ENCODE results near the gene SNX9.
"Not testable (repeated sequence)": the region's sequence is repeated elsewhere in the genome, so short reads cannot be mapped to it uniquely, and the experiment has no call there.

The SNX9 gene

DNA sequence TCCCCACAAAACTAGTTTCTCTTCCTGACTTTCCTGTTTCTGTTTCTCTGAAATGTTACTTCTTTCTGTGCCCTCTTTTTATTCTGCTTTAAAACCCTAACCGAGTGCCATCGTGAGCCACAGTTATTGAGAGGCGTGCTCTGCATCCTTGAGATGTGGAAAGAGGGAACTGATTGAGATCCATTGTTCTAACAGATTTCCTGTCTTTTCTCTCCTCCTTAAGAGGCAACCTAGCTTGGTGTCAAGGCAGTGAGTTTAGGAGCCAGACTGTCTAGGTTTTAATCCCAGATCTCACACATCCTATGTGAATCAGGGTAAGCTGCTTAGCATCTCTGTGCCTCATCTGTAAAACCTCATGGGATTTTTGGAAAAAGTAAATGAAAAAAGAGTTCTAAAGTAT, 57.5 kb downstream of the SNX9 start:
- in situ Hi-C loops (cut with HindIII; ENCODE audit: low sequenced_read_pairs), result no loop called here

DNA sequence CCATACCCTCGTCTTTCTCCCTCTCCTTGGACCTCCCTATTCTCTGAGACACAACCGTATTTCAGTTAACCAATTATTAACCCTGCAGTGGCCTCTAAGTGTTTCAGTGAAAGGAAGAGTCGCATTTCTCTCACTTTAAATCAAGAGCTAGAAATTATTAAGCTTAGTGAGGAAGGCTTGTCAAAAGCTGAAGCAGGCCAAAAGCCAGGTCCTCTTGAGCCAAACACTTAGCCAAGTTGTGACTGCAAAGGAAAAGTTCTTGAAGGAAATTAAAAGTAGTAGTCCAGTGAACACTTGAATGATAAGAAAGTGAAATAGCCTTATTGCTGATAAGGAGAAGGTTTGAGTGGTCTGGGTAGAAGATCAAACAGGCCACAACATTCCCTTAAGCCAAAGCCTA, 58.3 kb downstream of the SNX9 start:
- in situ Hi-C loops (cut with HindIII; ENCODE audit: low sequenced_read_pairs), result no loop called here

DNA sequence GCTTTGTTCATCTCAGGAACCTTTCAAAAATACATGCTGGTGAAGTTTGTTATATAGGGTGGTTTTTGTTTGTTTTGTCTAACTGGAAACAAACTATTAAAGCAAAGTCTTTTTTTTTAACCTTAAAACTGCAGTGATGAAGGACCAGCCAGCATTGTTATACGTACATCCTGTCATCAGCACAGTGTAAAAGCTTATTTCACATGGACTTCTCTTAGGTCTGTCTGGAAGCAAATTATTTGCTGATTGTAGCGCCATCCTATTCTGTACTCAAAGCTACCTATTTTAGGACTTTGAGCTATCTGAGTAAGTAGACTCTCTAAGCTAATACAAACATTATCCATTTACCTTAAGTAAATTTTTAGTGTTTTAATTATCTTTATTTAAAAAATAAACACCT, 61.7 kb downstream of the SNX9 start:
- in situ Hi-C loops (cut with HindIII; ENCODE audit: low sequenced_read_pairs), result no loop called here

DNA sequence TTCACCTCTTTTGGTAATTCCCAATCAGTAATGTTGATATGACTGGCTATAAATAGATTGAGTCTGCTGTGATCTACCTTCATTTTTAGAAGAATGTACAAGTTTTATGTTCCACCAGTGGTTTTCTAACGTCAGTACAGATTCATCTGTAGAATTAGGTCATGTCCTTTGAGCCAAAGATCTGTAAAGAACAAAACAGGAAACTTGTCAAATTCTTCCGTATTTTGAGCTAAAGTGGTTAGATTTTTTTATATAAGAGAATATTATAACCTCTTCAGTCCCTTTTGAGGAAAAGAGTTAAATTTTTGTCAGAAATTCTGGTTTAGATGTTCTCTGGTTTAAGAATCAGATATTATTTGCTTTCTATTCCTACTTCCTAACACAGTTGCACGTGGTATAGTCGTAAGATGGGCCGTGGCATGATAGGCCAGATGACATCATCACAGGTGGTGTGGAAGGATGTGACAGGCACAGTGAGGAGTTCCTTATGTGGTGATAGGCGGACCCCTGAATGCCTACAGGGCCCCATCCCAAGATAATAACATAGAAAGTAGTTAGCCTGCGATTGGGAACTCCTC, 62.3 kb downstream of the SNX9 start:
- in situ Hi-C loops (cut with HindIII; ENCODE audit: low sequenced_read_pairs), result no loop called here

DNA sequence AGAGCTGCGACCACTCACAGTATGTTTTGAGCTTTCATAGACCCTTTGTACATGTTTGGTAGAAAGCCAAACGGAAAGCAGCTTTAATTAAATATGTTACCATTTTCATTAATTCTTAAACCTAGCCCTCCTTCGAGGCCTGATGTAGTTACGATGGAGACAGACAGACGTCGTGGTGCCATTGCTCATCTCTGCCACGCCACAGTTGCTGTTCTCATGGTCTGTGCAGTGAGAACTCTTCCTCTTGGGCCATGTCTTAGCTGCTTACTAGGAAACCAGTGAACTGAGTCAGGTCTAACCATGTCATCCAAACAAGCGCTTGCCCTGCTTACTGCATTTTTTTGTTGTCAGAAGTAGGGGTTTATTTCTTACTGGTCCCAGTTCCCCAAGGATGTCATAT, 62.8 kb downstream of the SNX9 start:
- in situ Hi-C loops (cut with HindIII; ENCODE audit: low sequenced_read_pairs), result no loop called here

DNA sequence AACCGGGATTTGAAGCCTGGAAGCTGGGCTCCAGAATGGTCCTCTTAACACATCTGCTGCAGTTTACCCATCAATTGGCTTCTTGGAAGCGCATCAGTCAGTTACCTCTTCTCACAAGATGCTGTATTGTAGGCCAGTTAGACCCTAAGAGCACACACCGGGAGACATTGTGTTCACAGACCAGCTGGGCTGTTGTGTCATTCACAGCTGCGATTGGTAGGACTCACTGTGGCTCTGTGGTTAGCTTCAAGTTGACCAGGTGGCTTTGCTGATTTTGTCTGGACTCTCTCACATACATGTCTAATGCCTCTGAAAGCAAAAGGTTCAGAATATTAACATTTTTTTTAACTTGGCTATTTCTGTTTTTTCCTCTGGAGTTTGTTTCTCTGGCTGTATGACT, 64.8 kb downstream of the SNX9 start:
- in situ Hi-C loops (cut with HindIII; ENCODE audit: low sequenced_read_pairs), result no loop called here

DNA sequence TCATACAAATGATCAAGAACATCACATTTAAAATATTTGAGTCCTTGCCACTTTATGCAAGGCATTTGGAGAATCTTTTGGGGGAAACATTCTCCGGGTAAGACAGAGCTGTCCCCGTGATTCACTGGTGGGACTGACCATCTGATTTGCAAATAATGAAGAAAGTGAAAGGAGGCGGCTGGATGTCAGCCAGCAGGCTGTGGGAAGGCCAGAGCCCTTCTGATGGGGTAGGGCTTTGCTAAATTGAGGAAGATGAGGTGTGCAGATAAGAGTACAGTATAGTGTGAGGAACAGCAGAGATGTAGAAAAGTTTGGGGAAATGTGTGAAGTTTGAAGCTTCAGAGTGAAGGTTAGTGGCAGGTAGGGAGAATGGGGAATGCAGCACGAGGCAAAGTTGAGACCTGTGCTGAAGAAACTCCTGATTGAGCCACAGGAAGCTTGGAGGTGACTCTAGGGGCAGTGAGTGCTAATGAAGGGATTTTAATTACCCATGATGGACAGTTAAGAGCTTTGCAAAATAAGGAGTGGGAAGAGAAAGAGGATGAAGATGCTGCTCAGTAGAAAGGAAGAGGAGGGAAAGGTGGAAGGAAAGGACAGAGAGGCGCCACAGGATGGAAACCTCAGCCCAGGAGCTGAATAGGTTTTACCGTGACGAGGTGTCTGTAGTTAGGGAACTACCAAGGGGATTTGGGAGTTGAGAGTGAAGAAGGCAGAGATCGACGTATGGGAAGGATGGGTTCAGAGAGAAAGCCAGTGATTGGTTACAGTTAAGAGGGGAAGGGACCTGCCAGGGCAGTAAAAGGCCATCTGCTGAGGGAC, 68.7 kb downstream of the SNX9 start:
- in situ Hi-C loops (cut with HindIII; ENCODE audit: low sequenced_read_pairs), result no loop called here

DNA sequence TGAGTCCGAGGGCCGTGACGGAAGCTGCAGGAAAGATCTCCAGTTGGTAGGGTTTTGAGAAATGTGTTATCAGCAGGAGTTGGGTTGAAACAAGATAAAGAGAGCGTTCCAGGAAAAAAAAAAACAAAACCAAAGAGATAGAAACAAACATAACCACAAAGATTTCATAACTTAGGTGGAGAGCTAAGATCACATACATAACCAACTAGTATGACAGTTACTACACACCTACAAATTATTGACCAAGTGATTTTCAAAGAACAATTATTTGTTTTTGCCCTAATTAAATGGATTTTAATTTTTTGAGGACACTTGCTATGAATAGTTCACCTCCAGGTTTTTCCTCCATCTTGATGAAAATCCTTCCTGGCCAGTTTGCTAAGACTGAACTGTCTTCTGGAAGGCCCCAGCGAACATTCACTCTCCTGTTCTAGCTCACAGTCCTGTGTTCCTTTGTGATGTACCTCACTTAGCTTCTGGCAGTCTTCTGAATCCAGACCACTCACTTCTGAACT, 69.4 kb downstream of the SNX9 start:
- in situ Hi-C loops (cut with HindIII; ENCODE audit: low sequenced_read_pairs), result no loop called here

DNA sequence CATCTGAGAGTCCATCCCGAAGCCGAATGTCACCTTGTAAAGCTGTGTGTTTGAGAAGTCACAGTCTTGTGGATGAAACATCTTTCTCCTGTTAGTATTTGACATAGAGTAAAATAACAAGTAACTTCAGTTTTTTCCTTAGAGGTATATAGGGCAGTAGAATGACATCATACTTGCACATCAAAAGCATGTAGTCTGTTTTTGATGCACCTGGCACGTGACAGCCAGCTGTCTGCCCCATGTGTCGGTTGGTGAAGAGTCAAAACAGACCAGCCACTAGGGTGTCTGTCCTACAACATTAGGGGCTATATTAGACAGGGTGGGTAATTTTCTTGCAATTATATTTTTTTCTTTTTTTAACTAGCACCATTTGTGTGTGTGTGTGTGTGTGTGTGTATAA, 70.2 kb downstream of the SNX9 start:
- in situ Hi-C loops (cut with HindIII; ENCODE audit: low sequenced_read_pairs), result no loop called here

DNA sequence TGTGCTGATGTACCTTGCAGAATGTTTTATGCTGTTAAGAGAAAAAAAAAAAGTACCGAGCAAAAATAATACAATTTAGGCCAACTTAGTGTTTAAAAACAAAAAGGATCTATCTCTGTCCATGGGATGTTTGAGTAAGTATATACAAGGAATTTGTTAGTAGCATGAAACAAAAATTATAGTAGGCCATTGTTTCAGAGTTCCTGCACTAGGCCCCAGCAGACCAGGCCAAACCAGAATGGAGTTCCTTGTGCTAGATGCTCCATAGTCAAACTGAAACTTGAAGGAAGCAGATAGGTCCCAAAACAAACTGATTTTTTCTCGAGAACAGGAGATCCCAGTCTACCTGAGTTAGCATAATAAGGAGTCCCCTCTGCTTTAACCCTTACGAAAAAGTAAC, 72.5 kb downstream of the SNX9 start:
- in situ Hi-C loops (cut with HindIII; ENCODE audit: low sequenced_read_pairs), result no loop called here

DNA sequence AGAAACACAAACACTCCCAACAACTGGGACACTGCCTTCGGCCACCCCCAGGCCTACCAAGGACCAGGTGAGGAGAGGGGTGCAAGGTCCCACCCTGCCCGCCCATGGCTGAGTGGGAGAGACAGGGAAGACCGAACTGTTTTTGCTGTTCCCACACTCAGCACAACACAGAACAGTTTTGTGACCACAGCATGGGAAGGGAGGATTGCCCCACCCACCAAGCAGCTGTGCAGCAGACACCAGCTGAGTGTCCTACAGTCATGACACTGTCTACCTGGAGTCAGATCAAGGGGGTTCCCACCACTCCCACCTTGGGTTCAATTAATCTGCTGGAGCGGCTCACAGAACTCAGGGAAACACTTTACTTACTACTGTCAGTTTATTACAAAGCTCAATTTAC, 73.9 kb downstream of the SNX9 start:
- in situ Hi-C loops (cut with HindIII; ENCODE audit: low sequenced_read_pairs), result no loop called here

DNA sequence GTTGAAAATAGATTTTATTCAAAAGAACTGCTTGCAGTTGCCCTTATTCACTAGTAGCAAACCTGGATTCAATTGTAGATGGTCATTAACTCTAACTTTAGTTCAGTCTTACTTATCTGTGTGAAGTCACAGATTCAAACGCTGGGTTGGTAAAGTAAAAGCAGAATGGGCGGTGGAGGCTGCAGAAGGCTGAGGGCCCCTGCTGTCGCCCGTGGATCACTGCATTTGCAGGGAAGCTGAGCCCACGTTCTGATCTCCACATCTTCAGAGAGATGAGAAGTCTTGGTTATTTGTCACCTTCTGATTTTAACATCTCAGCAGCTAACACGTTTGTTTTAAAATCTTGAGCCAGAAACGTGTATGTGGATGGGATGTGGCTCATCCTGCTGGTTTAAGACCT, 75.1 kb downstream of the SNX9 start:
- in situ Hi-C loops (cut with HindIII; ENCODE audit: low sequenced_read_pairs), result no loop called here

DNA sequence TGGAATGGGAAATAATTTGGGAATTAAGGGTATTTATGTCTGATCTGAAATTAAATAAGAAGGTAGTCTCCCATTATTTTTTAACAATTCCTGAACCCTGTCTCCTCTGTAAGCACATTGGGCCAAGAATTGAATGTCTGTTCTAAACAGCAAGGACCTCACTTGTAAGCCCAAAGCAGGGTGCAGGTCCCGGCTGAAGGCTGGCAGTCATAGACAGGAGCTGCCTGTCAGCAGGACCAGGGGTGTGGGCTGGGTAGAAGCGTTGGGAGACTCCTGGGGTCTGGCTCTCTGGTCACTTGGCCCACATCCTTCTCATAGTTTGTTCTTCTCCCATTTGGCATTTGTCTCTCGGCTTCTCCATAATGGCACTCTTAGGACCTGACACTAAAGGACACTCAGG, 75.6 kb downstream of the SNX9 start:
- in situ Hi-C loops (cut with HindIII; ENCODE audit: low sequenced_read_pairs), result no loop called here

DNA sequence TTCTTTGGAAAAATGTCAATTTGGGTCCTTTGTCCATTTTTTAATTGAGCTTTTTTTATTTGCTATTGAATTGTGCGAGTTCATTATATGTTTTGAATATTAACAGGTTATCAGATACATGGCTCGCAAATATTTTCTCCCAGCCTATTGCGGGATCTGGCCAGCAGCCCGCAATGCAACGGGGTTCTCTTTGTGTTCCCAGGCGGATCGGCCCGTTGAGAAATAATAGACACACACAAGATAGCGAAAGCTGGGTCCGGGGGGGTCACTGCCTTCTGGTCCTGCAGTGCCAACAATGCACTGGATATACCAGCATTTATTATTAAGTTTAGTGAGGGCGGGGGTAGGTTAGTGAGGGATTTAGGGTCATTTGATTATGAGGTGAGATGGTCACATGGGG, 77.2 kb downstream of the SNX9 start:
- in situ Hi-C loops (cut with HindIII; ENCODE audit: low sequenced_read_pairs), result not testable (repeated sequence)

DNA sequence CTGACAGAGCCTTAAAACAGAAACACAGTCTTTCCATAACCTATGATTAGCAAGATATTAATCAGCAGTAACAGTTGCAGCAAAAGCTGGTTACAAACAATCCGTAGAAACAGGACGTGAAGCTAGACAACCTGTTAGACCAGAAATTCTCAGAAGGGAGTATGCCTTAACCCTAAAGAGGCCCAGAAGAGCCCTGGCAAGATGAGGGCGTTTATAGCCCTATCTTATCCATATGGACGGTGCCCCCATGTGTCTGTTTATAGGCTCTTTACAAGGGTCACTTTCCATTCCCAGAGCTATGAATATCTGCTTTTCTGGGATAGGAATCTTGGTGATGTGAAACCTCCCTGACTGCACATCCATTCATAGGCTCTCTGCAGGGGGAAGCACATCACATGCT, 77.7 kb downstream of the SNX9 start:
- in situ Hi-C loops (cut with HindIII; ENCODE audit: low sequenced_read_pairs), result not testable (repeated sequence)

DNA sequence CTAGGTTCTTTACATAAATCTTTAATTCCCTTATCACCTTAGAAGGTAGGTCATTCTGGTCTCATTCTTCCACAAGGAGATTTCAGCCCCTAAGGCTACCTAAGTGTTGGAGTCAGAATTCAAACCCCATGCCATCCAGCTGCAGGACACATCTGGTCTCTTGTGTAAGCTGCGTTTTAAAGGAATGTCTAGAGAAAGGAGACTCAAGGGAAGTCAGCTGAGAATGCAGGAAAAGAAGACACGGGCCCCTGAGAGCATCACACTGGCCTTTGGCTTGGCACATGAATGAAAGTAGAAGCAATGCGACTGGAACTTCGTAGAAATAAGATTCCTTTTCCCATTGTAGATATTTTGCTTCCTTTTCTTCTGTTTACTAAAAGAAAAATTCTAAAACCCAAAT, 82.0 kb downstream of the SNX9 start:
- in situ Hi-C loops (cut with HindIII; ENCODE audit: low sequenced_read_pairs), result no loop called here

DNA sequence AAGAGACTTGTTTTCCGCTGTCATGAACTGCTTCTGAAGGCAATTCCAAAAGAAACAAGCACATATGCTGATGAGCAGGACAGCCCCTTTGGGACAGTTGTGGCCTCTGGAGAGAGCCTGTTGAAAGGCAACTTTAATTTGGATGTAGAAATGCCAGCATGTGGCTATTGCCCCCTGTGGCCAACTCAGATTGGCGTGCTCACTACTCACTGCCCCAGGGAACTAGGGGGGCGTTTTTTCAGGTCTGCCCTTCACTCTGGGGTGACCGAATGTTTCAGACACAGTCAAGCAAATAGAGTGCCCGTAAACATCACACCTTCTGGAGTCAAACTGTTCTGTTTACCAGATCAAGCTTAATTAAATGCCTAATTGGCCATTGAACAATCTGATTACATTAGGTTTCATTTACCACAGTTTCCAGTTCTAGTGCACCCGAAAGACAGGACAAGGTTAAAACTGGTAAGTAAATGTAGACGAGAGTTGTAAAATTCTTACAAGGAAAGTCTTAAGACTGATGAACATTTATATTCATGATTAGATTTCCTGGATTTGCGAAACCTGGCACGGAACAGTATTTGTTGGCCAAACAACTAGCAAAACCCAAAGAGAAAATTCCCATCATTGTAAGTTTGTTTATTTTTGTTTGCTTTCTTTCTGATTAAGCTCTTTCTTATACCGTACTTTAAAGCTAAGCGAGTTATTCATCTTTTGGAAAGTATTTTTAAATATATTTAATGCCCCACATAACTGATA, 82.7 kb downstream of the SNX9 start:
- in situ Hi-C loops (cut with HindIII; ENCODE audit: low sequenced_read_pairs), result no loop called here

DNA sequence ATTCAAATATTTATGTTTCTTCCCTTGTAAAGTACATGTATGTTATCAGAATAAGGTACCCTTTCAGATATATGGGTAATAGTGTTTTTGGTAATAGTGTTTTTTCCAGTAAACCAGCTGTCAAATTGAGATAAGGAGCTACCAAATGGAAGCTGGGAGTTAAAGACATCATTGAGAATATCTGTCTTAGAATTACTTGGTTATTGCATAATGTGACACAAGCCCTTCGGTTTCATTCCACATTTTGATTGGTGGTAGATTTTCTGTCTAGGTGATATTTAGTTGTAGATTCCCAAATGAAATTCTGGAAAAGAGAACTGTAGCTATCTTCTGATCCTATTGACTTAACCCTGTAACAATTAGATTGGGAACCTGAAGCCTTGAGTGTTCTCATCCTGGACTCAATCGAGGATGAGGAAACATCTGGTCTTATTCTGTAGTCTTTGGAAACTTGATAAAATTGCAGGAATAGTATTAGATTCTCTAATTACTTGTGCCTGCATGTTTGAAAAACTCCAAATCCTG, 83.6 kb downstream of the SNX9 start:
- in situ Hi-C loops (cut with HindIII; ENCODE audit: low sequenced_read_pairs), result no loop called here

DNA sequence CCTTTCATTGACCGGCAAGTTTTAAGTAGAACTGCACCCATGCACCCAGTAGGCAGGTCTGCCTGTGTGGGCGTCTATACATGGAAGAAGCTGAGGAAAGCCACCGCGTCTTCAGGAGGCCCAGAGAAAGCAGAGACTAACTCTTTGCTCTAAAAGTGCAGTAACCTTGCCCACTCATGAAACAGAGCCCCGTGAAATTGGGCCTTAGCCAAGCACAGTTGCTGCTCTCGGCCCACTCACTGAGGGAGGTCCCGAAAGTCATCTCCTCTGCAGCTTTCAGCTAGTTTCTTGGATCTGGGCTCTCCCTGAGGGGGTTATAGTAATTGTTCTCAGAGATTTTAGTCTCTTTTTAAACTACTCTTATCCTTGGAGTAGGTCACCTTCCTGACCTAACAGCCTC, 84.6 kb downstream of the SNX9 start:
- in situ Hi-C loops (cut with HindIII; ENCODE audit: low sequenced_read_pairs), result no loop called here

DNA sequence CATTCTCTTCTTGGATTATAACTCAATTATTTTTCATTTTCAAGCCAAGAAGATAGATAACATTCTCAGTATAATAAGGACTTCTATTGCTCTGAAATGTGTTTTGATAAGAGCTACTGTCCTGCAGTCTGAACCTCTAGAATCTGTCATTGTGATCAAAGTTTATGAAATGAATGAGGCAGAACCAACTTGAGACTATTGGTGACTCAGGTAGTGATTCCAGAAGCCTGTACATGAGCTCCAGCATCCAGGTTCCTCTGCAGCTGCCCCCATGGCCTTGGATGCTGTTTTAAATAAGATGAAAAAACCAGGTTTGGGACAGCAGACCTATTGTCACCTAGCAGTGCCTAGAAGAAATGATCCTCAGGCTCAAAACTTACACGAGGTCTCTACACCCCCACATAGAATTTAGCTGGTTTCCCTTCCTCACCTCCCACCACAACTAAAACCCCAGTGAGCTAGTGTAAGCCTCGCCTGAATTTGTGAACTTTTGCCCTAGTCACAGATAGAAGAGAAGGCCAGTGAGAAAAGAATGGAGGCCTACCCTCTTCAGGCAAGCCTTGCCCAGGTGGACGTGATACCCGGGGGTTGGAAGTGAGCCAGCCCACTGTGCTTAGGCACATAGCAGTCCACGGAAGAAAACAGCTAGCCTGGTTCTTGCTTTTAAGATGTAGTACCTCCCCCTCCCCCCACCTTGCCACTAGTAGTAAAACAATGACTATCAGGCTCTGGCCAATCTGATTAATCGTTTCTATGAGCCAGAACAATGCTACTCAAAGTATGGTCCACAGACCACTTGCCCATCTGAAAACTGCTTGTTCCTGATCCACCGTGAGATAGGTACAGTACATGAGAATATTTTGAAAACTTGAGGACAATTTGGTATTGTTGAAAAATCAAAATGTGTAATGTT, 85.6 kb downstream of the SNX9 start:
- in situ Hi-C loops (cut with HindIII; ENCODE audit: low sequenced_read_pairs), result no loop called here

DNA sequence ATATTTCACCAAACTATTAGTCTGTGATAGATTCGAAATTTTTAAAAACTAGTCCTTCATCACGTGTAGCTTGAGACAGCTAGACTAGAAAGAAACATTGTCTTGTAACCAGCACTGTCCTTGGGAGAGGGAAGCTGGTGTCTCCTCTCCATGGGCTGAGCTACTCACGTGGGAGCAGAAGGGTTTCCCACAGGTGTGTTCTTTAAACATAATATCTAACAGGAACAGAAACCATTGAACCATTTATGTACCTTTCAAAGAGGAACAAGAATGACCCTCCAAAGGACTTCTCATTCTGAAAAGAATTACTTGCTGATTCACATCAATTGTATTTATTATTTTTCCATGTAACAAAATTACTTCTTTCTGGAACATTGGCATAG, 86.2 kb downstream of the SNX9 start:
- in situ Hi-C loops (cut with HindIII; ENCODE audit: low sequenced_read_pairs), result no loop called here
